Kidney capillary endothelial cell (primary cell): ENCODE data around the gene CCR7.

Source experiments
- DNase-seq: peaks from one replicate; pipeline ENCODE4 v3.0.0-alpha.2; 2018; ENCODE audit warnings: low spot score

CCR7 gene

GRCh38 chr17:40535924-40536294 lies 29.4 kb downstream of the CCR7 start:
- DNase-seq: no peak

DNA sequence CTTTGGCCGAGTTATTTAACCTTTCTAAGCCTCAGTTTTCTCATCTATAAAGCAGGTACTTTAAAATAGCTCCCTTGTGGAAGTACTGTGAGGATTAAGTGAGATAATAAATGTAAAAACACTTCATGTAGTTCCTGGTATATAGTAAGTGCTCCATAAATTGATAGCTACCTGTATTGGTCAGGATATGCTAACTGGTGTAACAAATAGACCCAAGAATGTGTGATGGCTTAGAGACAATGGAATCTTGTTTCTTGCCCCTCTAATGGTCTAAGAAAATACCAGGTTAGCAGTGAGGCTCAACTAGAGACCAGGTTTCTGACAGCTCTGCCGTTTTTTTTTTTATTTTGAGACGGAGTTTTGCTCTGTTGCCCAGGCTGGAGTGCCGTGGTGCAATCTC lies 29.8 kb downstream of the CCR7 start:
- no peak for DNase-seq

GRCh38 chr17:40534371-40535189 lies 30.7 kb downstream of the CCR7 start:
- DNase-seq: no peak

GRCh38 chr17:40533896-40534295 lies 31.4 kb downstream of the CCR7 start:
- DNase-seq: no peak

DNA sequence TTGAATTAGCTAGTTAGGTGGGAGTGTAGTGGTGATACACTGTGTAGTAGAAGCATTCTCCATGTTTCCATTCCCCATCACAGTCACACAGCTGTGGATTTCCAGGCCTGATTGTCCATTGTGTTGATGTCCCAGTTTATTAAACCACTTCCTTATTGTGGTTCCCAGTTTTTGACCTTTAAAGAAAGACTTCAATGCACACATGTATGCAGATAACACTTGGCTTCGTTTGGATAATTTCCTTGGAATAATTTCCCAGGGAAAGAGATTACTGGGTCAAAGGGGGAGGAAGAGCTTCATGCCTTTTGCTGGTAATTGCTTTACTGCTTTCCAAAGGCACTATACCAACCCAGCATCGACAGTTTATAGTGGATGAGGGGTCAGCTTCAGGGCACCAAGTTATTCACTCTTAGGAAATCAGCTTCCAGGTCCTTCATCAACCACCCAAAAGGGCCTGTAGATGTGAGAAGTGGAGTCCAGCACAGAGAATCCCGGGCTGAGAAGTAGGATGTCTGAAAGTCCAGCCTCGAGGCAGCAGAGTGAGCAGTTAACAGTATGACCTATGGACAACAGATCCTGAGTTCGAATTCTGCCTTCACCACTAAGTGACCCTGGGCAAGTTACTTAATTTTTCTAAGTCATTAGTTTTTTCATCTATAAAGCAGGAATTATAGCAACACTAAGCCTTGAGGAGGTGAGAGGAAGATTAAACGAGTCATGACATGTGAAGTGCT lies 32.6 kb downstream of the CCR7 start:
- no peak for DNase-seq

DNA sequence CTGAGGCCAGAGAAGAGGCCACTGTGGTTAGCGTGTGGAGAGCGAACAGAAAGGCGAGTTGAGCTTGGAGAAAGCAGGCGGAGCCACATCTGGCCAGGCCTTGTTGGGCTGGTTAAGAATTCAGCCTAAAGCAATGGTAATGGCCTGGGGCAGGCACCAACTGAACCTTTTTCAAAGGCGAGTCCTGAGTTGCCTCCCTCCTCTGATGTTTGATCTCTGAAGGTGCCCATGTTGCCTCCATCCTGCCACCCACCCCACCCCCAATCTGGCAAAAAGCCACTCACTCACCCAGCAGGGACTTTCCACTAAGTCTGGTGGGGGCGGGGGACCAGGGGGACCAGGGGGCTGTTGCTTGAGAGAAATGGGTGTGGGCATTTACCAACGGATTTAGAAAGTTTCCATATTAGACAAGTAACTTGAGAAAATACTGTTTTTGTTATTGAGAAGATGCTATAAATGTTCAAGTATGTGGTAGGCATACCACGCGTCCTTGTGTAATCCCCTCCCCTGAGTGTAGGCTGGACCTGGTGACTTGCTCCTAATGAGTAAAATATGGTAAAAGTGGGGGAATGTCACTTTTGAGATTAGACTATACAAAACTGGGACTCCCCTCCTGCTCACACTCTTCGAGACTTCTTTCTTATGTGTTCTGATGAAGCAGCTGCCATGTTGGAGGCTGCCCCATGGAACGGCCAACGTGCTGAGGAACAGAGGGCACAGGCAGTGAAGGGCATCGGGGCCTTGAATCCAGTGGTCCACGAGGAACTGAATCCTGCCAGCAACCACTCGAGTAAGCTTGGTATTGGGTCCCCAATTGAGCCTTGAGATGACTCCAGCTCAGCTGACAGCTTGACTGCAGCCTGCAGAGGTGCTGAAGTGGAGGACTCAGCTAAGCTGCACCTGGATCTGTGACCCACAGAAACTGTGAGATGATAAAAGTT lies 34.0 kb downstream of the CCR7 start:
- no peak for DNase-seq

DNA sequence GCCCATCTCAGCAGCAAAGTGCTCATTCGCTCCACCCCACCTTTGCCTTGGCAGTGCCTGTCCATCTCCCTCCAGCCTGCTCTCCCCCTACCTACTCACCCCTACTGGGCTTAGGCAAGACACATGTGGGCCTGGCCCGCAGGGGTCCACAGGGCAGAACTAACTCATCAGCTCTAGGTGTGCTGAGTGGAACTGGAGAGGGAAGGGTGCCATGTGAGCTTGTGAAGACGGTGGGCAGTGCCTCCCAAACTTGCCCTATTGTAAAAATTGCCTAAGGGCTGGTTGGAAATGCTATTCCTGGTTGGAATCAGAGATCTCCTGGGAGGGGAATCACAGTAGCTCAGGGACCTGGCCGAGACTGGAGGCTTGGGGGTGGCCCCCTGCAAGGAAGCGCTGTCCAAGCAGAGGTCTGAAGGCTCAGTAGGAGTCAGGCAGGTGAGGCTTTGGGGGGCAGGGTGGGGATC lies 34.7 kb downstream of the CCR7 start:
- DNase-seq: no peak

- no peak for DNase-seq
These were observed 35.3 kb downstream of the CCR7 start for GRCh38 chr17:40529991-40530390.

- no peak for DNase-seq
These were observed 36.4 kb downstream of the CCR7 start for GRCh38 chr17:40528692-40529417.

DNA sequence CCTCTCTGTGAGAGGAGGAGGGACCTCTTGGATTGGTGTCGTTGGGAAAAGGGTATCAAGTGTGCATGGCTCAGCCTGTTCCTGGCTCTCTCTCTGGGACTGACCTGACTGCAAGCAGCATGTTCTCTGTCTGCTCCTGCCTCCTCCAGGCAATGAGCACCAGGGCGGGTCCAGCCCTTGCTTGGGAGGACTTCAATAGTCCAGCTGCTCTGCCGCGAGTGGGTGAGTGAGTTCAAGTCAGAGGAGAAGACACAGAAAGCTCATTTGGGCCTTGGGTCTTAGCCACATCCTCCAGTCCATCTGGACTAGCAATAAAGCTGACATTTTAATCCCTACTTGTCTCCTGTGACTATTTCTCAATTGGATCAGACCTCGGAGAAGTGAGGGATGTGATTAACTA lies 38.6 kb downstream of the CCR7 start:
- DNase-seq: no peak

DNA sequence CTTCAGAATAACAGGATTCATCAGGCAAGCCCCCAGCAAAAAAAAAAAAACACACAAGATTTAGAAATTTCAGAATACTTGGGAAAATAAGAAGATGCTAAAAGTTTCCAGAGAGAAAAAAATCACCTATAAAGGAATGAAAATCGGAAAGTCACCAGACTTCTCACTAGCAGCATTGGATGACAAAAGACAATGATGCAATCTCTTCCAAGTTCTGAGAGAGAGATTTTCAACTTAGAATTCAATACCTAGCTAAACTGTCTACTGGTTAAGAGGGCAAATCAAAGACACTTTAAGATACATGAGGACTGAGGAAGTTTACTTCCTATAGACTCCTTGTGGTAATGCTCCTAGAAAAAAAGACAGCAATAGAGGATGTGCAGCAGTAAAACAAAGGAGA lies 40.0 kb downstream of the CCR7 start:
- no peak for DNase-seq

- no peak for DNase-seq
These were observed 40.9 kb downstream of the CCR7 start for GRCh38 chr17:40524243-40524965.

DNA sequence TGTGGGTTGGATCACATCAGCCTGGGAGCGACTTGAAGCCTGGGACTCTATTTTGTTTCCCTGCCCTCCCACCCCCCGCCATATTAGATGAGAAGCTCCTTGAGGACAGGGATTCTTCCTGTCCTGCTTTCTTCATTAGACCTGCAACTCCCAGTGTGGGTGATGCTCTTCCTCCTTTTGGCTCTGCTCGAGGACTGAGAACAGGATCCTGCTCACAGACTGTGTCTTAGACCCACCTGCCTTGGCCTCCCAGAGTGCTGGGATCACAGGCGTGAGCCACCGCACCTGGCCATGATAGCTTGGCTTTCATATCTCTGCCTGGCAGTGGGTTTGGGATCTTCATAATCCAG lies 42.3 kb downstream of the CCR7 start:
- no peak for DNase-seq

DNA sequence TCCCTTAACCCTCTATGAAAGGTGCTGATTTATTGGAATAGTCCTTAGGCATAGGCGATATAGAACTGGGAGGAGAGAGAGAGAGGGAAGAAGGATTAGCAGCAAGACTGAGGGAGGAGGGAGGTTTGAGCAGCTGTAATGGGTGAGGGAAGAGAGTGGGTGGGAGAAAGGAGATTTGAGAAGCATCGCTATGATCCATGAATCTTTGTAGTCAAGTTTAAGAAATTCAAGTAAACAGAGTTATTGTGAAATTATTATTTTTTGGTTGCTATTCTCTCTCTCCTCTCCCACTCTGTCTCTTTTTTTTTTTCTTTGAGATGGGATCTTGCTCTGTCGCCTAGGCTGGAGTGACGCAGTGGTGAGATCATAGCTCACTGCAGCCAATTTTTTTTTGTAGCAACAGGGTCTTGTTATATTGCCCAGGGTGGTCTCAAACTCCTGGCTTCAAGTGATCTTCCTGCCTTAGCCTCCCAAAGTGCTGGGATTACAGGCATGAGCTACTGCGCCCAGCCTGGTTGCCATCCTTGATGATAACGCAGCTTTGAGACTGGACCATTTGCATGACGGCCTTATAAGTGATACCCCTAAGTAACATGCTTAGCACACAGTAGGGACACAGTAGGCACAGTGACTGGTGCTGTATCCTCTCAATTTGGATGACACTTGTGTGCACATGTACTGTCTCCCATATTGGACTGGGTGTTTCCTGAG lies 42.9 kb downstream of the CCR7 start:
- DNase-seq: no peak

GRCh38 chr17:40520991-40521453 lies 44.2 kb downstream of the CCR7 start:
- no peak for DNase-seq

DNA sequence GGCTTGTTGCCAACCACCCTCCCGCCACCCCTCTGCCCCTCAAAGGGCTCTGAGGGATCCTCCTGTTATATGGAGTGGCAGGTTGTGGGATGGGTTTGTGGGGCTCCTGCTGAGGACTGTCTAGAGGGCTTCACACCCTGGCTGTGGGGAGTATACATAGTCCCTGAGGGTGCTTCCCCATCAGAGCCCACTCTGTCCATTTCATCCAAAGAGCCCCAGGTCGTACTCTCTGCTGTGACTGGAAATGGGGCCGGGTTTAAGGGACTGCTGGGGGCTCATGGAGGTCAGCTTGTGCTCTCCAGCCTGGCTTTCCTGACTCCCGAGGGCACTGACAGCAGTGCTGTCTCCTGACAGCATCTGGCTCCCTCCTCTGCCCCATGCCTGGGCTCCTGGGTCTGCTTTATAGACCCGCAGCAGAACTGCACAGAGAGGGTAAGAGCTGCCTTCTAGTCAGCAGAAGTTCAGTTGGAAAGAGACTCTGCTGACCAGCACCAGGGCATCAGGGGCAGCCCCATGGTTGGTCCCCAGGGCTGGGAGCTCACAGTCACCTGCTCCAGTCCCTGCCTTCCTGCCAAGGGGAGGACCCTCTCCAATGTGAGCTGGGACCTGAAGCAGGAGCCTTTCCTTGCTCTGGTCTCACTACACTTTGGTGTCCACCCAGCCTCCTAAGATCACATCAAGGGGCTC lies 46.0 kb downstream of the CCR7 start:
- DNase-seq: no peak

DNA sequence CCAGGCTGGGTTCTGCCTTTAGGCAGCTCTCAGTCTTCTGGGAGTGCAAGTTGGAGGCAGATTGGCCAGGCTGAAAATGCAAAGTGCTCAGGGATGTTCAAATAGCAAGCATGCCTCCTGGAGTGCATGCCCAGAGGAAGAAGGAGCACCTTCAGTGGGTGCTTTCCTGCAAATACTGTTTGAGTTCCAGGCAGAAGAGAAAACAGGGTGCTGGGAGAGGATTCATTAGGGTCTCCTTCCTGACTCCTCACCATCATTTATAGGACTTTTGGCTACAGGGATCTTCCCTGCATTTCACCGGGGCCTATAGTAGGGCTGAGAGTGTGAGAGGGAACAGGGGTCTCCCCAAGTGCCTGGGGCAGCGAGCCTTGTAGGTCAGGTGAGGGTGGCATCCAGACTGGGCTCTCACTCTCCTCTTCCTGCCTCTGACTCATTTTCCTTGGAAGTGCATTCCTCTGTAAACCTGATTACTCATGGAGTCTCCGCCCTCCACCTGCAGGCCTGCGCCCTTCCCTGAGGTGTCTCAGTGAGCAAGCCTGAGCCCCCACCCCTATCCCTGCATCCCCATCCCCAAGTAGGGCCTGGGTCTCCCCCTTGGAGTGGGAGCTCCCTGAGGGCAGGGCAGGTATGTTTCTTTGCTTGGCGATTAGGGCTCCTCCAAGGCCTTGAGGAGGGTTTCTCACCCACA lies 46.7 kb downstream of the CCR7 start:
- no peak for DNase-seq

GRCh38 chr17:40517981-40518380 lies 47.3 kb downstream of the CCR7 start:
- DNase-seq: no peak

DNA sequence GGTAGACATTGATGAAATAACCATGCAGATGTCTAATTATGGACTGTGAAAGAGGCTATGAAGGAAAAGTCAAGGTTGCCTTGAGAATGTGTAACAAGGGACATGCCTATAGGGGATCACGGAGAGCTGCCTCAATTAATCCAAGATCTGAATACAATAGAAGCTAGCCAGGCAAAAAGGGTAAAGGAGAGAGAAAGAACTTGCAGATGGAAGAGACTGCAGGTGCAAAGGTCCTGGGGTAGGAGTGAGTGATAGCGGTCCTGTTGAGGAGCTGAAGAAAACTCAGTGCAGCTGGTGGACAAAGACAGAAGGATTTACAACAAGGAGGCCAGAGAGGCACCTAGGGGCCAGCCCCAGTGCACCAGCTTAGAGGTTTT lies 48.0 kb downstream of the CCR7 start:
- DNase-seq: no peak
